PFSK-1 (cell line): ENCODE results near the gene DCBLD1.

Experiments
- FOXP2 ChIP-seq: optimal IDR thresholded peaks from 2 replicates; pipeline ENCODE3; 2011; ENCODE audit warnings: borderline replicate concordance, control low read depth, inconsistent platforms; ENCODE audit not compliant: insufficient read depth; ENCODE audit errors: extremely low read length, extremely low read depth
- POLR2AphosphoS5 ChIP-seq: IDR thresholded peaks from 2 replicates; pipeline ENCODE4 v1.6.1; 2012; ENCODE audit warnings: low read depth, mild to moderate bottlenecking, control low read depth, low read length, moderate library complexity
- REST ChIP-seq, 2 experiments: IDR thresholded peaks; 2 replicates each; pipeline versions ENCODE4 v1.6.1 to v1.8.0; 2011 to 2012; ENCODE audit warnings: low read depth in 2 of 2, low read length in 2 of 2, control low read depth in 1 of 2, inconsistent platforms in 1 of 2, mild to moderate bottlenecking in 1 of 2, moderate library complexity in 1 of 2; ENCODE audit not compliant: insufficient read depth in 1 of 2
- SIN3A ChIP-seq: IDR thresholded peaks from 2 replicates; pipeline ENCODE4 v1.6.1; 2012; ENCODE audit warnings: mild to moderate bottlenecking, low read length, moderate library complexity, borderline replicate concordance; ENCODE audit not compliant: insufficient read depth
- TAF1 ChIP-seq: IDR thresholded peaks from 2 replicates; pipeline ENCODE4 v1.6.1; 2012; ENCODE audit warnings: low read length, control low read depth, borderline replicate concordance; ENCODE audit not compliant: insufficient read depth

The DCBLD1 gene

GRCh38 chr6:117451671-117452070 lies 30.8 kb upstream of the DCBLD1 start:
- TF ChIP-seq REST (IDR thresholded peaks at IDR 0.05; ENCODE audit: insufficient read depth in 1 of 2, low read depth in 2 of 2, low read length in 2 of 2) (no peak), POLR2AphosphoS5 (no peak), TAF1 (no peak), FOXP2 (no peak), SIN3A (no peak)

DNA sequence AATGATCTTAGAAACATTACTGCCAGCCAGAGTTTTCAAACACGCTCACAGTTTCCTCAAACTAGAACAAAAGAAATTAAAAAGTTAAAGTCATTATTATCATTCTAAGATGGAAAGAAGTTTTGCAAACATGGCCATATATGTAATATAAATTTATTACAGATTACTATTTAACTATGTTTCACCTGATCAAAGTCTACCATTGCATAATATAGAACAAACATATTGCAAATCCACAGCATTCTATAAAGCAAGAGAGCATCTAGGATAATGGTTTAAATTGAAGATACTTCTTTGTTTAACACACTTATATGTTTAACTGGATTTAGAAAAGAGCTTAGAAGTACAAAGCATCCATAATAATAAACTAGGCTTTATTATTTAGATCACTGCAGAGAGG lies 26.2 kb upstream of the DCBLD1 start:
- TF ChIP-seq REST (IDR thresholded peaks at IDR 0.05; ENCODE audit: insufficient read depth in 1 of 2, low read depth in 2 of 2, low read length in 2 of 2), result no peak
- TF ChIP-seq POLR2AphosphoS5, result no peak

GRCh38 chr6:117456998-117457397 lies 25.5 kb upstream of the DCBLD1 start:
- TF ChIP-seq TAF1, result no peak
- TF ChIP-seq POLR2AphosphoS5, result no peak
- no peak for TF ChIP-seq FOXP2
- TF ChIP-seq REST (IDR thresholded peaks at IDR 0.05; ENCODE audit: insufficient read depth in 1 of 2, low read depth in 2 of 2, low read length in 2 of 2), result no peak
- no peak for TF ChIP-seq SIN3A

- TF ChIP-seq REST (IDR thresholded peaks at IDR 0.05; ENCODE audit: insufficient read depth in 1 of 2, low read depth in 2 of 2, low read length in 2 of 2) (no peak), POLR2AphosphoS5 (no peak), TAF1 (no peak), SIN3A (no peak), FOXP2 (no peak)
Measured at GRCh38 chr6:117459204-117459944, 23.1 kb upstream of the DCBLD1 start.
